ENCODE results near the gene BMERB1. TPM values are rescaled to one million over a fixed set of nuclear protein-coding genes. Genes with fewer than 3 reads are reported as not detected.

BMERB1 gene
- 53.2 and 60.7 TPM in 2 replicates for total RNA-seq

GRCh38 chr16:15434425-15435215, at the start of gene BMERB1:
Gene BMERB1, plus strand, starts transcription at chr16:15434588. Its CDS starts 66 bp downstream, at chr16:15434654.

GRCh38 chr16:15395631-15396508, 38.5 kb upstream of the BMERB1 start, which contains the start of gene MPV17L:
Gene MPV17L, plus strand, starts transcription at chr16:15395754. Its CDS starts 144 bp downstream, at chr16:15395898.

Other genes with a start within 250 kb of the BMERB1 start
- gene NPIPA5, start 56.3 kb upstream of the BMERB1 start, total RNA-seq: 0.65 and 1.8 TPM in 2 replicates
- gene MPV17L, start 38.8 kb upstream of the BMERB1 start, total RNA-seq: 0.57 and 0.65 TPM in 2 replicates
- gene MARF1, start 208.6 kb downstream of the BMERB1 start, total RNA-seq: 9.7 and 10.5 TPM in 2 replicates
- gene NDE1, start 215.7 kb downstream of the BMERB1 start, total RNA-seq: 17.4 and 18.9 TPM in 2 replicates

All from smooth muscle cell of bladder (primary cell).